Hepatocyte (in vitro differentiated cells): Measurements from ENCODE around the gene ZNF699.

ENCODE experiments used
- EZH2 ChIP-seq: fragments of 200-600 bp; sonication (generic); IDR thresholded peaks from 2 replicates; pipeline ENCODE4 v1.6.1; 2016; ENCODE audit warnings: antibody characterized with exemption, mild to moderate bottlenecking, borderline replicate concordance
- TF ChIP-seq, protein P1 (sequence below): fragments of 200-600 bp; sonication (generic); IDR thresholded peaks from 2 replicates; pipeline ENCODE4 v1.5.1; 2016; ENCODE audit warnings: antibody characterized with exemption, mild to moderate bottlenecking; ENCODE audit not compliant: poor library complexity

GRCh38 chr19:9309974-9310446 is 372 bp upstream of the ZNF699 start:
- TF ChIP-seq, protein P1, sequence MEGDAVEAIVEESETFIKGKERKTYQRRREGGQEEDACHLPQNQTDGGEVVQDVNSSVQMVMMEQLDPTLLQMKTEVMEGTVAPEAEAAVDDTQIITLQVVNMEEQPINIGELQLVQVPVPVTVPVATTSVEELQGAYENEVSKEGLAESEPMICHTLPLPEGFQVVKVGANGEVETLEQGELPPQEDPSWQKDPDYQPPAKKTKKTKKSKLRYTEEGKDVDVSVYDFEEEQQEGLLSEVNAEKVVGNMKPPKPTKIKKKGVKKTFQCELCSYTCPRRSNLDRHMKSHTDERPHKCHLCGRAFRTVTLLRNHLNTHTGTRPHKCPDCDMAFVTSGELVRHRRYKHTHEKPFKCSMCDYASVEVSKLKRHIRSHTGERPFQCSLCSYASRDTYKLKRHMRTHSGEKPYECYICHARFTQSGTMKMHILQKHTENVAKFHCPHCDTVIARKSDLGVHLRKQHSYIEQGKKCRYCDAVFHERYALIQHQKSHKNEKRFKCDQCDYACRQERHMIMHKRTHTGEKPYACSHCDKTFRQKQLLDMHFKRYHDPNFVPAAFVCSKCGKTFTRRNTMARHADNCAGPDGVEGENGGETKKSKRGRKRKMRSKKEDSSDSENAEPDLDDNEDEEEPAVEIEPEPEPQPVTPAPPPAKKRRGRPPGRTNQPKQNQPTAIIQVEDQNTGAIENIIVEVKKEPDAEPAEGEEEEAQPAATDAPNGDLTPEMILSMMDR = no peak
- no peak for TF ChIP-seq EZH2
